GM12864 (cell line): ENCODE data around the gene ROBO3.

Source experiments
- DNase-seq: peaks from one replicate; pipeline ENCODE4 v3.0.0-alpha.2; 2011; ENCODE audit warnings: low read depth
- H3K4me3 ChIP-seq: 2 replicates; pipeline ENCODE4 v1.5.1; 2011; ENCODE audit warnings: mild to moderate bottlenecking, low read depth, low read length, control low read depth
- TF ChIP-seq, protein P1 (sequence below): IDR thresholded peaks from 2 replicates; pipeline ENCODE4 v1.5.1; 2011; ENCODE audit warnings: low read depth, mild to moderate bottlenecking, moderate library complexity, low read length, control low read depth, inconsistent platforms; ENCODE audit errors: missing control alignments

Gene ROBO3

DNA sequence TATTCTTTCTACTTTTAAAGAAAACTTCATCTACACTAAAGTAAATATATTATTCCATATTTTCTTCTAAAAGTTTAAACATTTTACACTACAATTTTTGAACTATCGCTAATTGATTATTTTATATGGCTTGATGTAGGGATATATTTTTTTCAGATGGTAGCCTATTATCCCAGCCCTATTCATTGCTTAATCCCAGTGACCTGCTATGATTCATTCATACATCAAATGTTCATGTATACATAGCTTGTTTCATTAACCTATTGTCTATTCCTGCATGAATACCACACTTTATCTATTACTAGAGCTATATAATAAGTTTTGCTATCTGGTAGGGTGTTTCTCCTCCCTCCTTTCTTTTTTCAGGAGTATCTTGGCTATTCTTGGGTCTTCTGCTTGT, 37.4 kb downstream of the ROBO3 start:
- H3K4me3 ChIP-seq = no peak overlapping the region
- DNase-seq = no peak
- TF ChIP-seq, protein P1, sequence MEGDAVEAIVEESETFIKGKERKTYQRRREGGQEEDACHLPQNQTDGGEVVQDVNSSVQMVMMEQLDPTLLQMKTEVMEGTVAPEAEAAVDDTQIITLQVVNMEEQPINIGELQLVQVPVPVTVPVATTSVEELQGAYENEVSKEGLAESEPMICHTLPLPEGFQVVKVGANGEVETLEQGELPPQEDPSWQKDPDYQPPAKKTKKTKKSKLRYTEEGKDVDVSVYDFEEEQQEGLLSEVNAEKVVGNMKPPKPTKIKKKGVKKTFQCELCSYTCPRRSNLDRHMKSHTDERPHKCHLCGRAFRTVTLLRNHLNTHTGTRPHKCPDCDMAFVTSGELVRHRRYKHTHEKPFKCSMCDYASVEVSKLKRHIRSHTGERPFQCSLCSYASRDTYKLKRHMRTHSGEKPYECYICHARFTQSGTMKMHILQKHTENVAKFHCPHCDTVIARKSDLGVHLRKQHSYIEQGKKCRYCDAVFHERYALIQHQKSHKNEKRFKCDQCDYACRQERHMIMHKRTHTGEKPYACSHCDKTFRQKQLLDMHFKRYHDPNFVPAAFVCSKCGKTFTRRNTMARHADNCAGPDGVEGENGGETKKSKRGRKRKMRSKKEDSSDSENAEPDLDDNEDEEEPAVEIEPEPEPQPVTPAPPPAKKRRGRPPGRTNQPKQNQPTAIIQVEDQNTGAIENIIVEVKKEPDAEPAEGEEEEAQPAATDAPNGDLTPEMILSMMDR = no peak

GRCh38 chr11:124915541-124916369, 50.5 kb downstream of the ROBO3 start:
- TF ChIP-seq, protein P1 = no peak
- H3K4me3 ChIP-seq = no peak overlapping the region
- no peak for DNase-seq

GRCh38 chr11:124916370-124916710, 51.1 kb downstream of the ROBO3 start:
- no peak overlapping the region for H3K4me3 ChIP-seq
- DNase-seq = no peak
- TF ChIP-seq, protein P1 = no peak

- no peak for DNase-seq
- no peak overlapping the region for H3K4me3 ChIP-seq
- TF ChIP-seq, protein P1 = no peak
Measured at GRCh38 chr11:124917115-124917637, 51.9 kb downstream of the ROBO3 start.

DNA sequence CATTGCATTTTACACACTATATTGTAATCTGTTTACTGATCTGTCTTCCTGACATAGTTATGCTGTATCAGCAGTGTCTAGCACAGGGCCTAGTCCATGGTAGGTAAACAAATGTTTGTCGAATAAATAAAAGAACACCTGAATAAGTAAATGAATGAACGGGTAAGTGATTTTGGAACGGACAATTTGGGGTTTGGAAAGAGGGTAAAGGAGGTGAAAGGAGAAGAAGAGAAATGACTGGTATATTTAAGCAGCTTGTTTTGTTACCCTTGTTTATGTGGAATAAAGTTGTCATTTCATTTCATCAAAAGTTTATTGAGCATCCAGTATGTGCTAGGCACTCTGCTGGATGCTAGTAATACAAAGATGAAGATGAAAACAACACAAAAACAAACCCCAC, 53.7 kb downstream of the ROBO3 start, which contains the start of gene HEPN1:
Gene HEPN1 (plus strand): TSS at position 301 of the 400 bp plus-strand sequence.
- TF ChIP-seq, protein P1 = no peak
- no peak within 1 kb of the TSS for H3K4me3 ChIP-seq
- DNase-seq = no peak

- no peak for DNase-seq
- no peak overlapping the region for H3K4me3 ChIP-seq
- TF ChIP-seq, protein P1 = no peak
Measured at GRCh38 chr11:124919898-124920297, 54.7 kb downstream of the ROBO3 start.

DNA sequence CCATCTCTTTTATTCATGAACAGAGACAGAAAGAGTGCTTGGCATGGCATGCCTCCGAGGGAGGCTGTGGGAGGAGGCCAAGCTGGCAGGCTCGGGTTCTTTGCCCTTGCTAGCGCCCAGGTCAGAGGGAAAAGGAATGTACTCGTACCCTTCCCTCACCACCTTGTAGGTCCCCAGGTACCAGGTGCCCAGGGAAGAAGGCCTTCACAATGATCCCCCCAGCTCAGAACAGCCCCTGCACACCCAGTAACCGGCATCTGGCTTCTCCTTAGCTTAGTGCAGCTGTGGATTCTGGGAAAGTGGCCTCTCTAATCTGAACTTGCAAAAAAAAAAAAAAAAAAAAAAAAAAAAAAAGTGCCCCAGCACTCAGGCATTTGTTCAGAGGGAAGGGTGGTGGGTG, 55.1 kb downstream of the ROBO3 start:
- H3K4me3 ChIP-seq = no peak overlapping the region
- TF ChIP-seq, protein P1 = no peak
- DNase-seq = no peak
